HepG2 (cell line): Measurements from ENCODE around the gene DNAAF1. TPM values are rescaled to one million over a fixed set of nuclear protein-coding genes. Genes with fewer than 3 reads are reported as not detected.
A peak's percentile ranks its signal among the peaks of the same experiment; 100 is the strongest.

Source experiments
- ARID3A ChIP-seq: IDR thresholded peaks from 2 replicates; pipeline ENCODE4 v1.6.1; 2012; ENCODE audit warnings: low read depth, low read length, improper control_type of control experiment
- ATF3 ChIP-seq: sonication (generic); formaldehyde crosslinking; IDR thresholded peaks from 2 replicates; pipeline ENCODE4 v1.4.0; 2020; ENCODE audit warnings: missing genetic modification reagents
- BATF2 ChIP-seq: sonication (generic); formaldehyde crosslinking; IDR thresholded peaks from 2 replicates; pipeline ENCODE4 v1.8.0; 2022; ENCODE audit warnings: mild to moderate bottlenecking, missing genetic modification reagents, moderate library complexity
- CBX5 ChIP-seq: sonication (generic); formaldehyde crosslinking; IDR thresholded peaks from 2 replicates; pipeline ENCODE4 v1.4.0; 2020; ENCODE audit warnings: missing genetic modification reagents, borderline replicate concordance
- EEA1 ChIP-seq: sonication (generic); formaldehyde crosslinking; IDR thresholded peaks from 2 replicates; pipeline ENCODE4 v1.5.1; 2020; ENCODE audit warnings: mild to moderate bottlenecking, missing genetic modification reagents, borderline replicate concordance
- FOXC1 ChIP-seq: sonication (generic); formaldehyde crosslinking; IDR thresholded peaks from 2 replicates; pipeline ENCODE4 v1.8.0; 2022; ENCODE audit warnings: mild to moderate bottlenecking, missing genetic modification reagents, borderline replicate concordance
- GPN1 ChIP-seq: sonication (generic); formaldehyde crosslinking; IDR thresholded peaks from 2 replicates; pipeline ENCODE4 v1.5.1; 2020; ENCODE audit warnings: missing genetic modification reagents, borderline replicate concordance
- KDM6A ChIP-seq: IDR thresholded peaks from 2 replicates; pipeline ENCODE4 v1.6.1; 2016; ENCODE audit warnings: low read depth
- KLF16 ChIP-seq, 2 experiments: sonication (generic) in 1 of 2; formaldehyde crosslinking in 1 of 2; IDR thresholded peaks; 2 replicates each; pipeline versions ENCODE4 v1.6.1 to v1.8.0; 2016 to 2023; ENCODE audit warnings: missing genetic modification reagents in 2 of 2, missing compliant biosample characterization in 1 of 2
- MTF2 ChIP-seq: sonication (generic); formaldehyde crosslinking; IDR thresholded peaks from 2 replicates; pipeline ENCODE4 v1.5.0; 2020; ENCODE audit warnings: missing genetic modification reagents, borderline replicate concordance
- NFRKB ChIP-seq: fragments of 450-650 bp; IDR thresholded peaks from 2 replicates; pipeline ENCODE4 v1.6.1; 2017
- RARG ChIP-seq: sonication (generic); formaldehyde crosslinking; IDR thresholded peaks from 2 replicates; pipeline ENCODE4 v1.4.0; 2020; ENCODE audit warnings: low read depth, mild to moderate bottlenecking, missing genetic modification reagents
- SP140L ChIP-seq: sonication (generic); formaldehyde crosslinking; IDR thresholded peaks from 2 replicates; pipeline ENCODE4 v1.4.0; 2020; ENCODE audit warnings: missing genetic modification reagents, borderline replicate concordance
- SSRP1 ChIP-seq: IDR thresholded peaks from 2 replicates; pipeline ENCODE4 v1.6.1; 2016; ENCODE audit warnings: control low read depth
- STAG1 ChIP-seq: sonication (generic); formaldehyde crosslinking; IDR thresholded peaks from 2 replicates; pipeline ENCODE4 v1.4.0; 2020; ENCODE audit warnings: missing genetic modification reagents
- TERF1 ChIP-seq: sonication (generic); formaldehyde crosslinking; IDR thresholded peaks from 2 replicates; pipeline ENCODE4 v1.8.0; 2022; ENCODE audit warnings: mild to moderate bottlenecking, missing genetic modification reagents, moderate library complexity
- TFE3 ChIP-seq: IDR thresholded peaks from 2 replicates; pipeline ENCODE4 v1.6.1; 2016
- ZFP82 ChIP-seq: sonication (generic); formaldehyde crosslinking; IDR thresholded peaks from 2 replicates; pipeline ENCODE4 v1.5.1; 2020; ENCODE audit warnings: mild to moderate bottlenecking, missing genetic modification reagents, borderline replicate concordance
- ZNF136 ChIP-seq: sonication (generic); formaldehyde crosslinking; IDR thresholded peaks from 2 replicates; pipeline ENCODE4 v1.8.1; 2022; ENCODE audit warnings: low read depth, mild to moderate bottlenecking, moderate library complexity, missing genetic modification reagents
- ZNF17 ChIP-seq: sonication (generic); formaldehyde crosslinking; IDR thresholded peaks from 2 replicates; pipeline ENCODE4 v1.5.0; 2020; ENCODE audit warnings: mild to moderate bottlenecking, missing genetic modification reagents
- ZNF260 ChIP-seq: sonication (generic); formaldehyde crosslinking; IDR thresholded peaks from 2 replicates; pipeline ENCODE4 v1.4.0; 2020; ENCODE audit warnings: missing genetic modification reagents, low read depth, mild to moderate bottlenecking, borderline replicate concordance
- ZNF282 ChIP-seq: fragments of 450-650 bp; IDR thresholded peaks from 2 replicates; pipeline ENCODE4 v1.6.1; 2018; ENCODE audit not compliant: partially characterized antibody
- ZNF292 ChIP-seq: sonication (generic); formaldehyde crosslinking; IDR thresholded peaks from 2 replicates; pipeline ENCODE4 v1.8.1; 2022; ENCODE audit warnings: mild to moderate bottlenecking, low read depth, missing genetic modification reagents, borderline replicate concordance
- ZNF530 ChIP-seq: sonication (generic); formaldehyde crosslinking; IDR thresholded peaks from 2 replicates; pipeline ENCODE4 v1.5.0; 2020; ENCODE audit warnings: low read depth, mild to moderate bottlenecking, missing genetic modification reagents
- ZNF567 ChIP-seq: sonication (generic); formaldehyde crosslinking; IDR thresholded peaks from 2 replicates; pipeline ENCODE4 v1.8.1; 2023; ENCODE audit warnings: mild to moderate bottlenecking, missing genetic modification reagents, borderline replicate concordance
- ZNF7 ChIP-seq: IDR thresholded peaks from 2 replicates; pipeline ENCODE4 v1.6.1; 2016; ENCODE audit warnings: missing biosample characterization, missing genetic modification reagents
- ZSCAN12 ChIP-seq: sonication (generic); formaldehyde crosslinking; IDR thresholded peaks from 2 replicates; pipeline ENCODE4 v1.9.0; 2021; ENCODE audit warnings: mild to moderate bottlenecking, missing genetic modification reagents
- ZSCAN30 ChIP-seq: sonication (generic); formaldehyde crosslinking; IDR thresholded peaks from 2 replicates; pipeline ENCODE4 v1.5.0; 2020; ENCODE audit warnings: mild to moderate bottlenecking, missing genetic modification reagents
- polyA plus RNA-seq, 8 experiments: library from polyadenylated mRNA; depleted of rRNA in 3 of 8; stranded (reverse) in 7 of 8; unstranded in 1 of 8; fragments of >200 nt; fragmentation: Illumina TruSeq in 4 of 8; extraction: Trizol in 4 of 8; gene quantifications; 2 replicates each; pipeline versions ENCODE4 v1.2.1 to v1.2.3, GENCODE V29; 2011 to 2016; ENCODE audit warnings: low read depth in 4 of 8, missing spikeins in 1 of 8, mixed read lengths in 1 of 8; ENCODE audit not compliant: insufficient read depth in 1 of 8
- total RNA-seq, 5 experiments: library from RNA; depleted of rRNA; stranded (reverse); fragments of >200 nt; fragmentation: Illumina TruSeq; extraction: Trizol; gene quantifications; 2 replicates each; pipeline ENCODE4 v1.2.3, GENCODE V29; 2016; ENCODE audit warnings: low read depth in 1 of 5

The DNAAF1 gene
- total and polyA plus RNA-seq, 2 of the 13 experiments (the other 11 are each of a cell fraction or from before 2014, with no cell fraction given) = 0.04 TPM; not detected in 1

GRCh38 chr16:84141143-84141670, 3.9 kb upstream of the DNAAF1 start (continued):
- no peak for TF ChIP-seq TFE3
- no peak for TF ChIP-seq ZNF136 (CRISPR knock-in tag)
- TF ChIP-seq ZNF260 (CRISPR knock-in tag) = no peak
- no peak for TF ChIP-seq ARID3A
- no peak for TF ChIP-seq SP140L (CRISPR knock-in tag)
- no peak for TF ChIP-seq EEA1
- no peak for TF ChIP-seq KDM6A
- TF ChIP-seq SSRP1 = no peak
- no peak for TF ChIP-seq RARG (CRISPR knock-in tag)
- no peak for TF ChIP-seq TERF1
- TF ChIP-seq ZNF282 = no peak
- TF ChIP-seq ZNF567 (CRISPR knock-in tag) = no peak
- no peak for TF ChIP-seq GPN1 (CRISPR knock-in tag)
- TF ChIP-seq ZNF292 (CRISPR knock-in tag) = peak; percentile 93; the same call in 1 of the 2 replicates
- no peak for TF ChIP-seq ZNF17 (CRISPR knock-in tag)
- TF ChIP-seq ATF3 (CRISPR knock-in tag) = no peak
- no peak for TF ChIP-seq ZNF7
- no peak for TF ChIP-seq ZNF530 (CRISPR knock-in tag)
- no peak for TF ChIP-seq ZSCAN12 (CRISPR knock-in tag)
- TF ChIP-seq CBX5 (CRISPR knock-in tag) = no peak
- peak; percentile 63 for TF ChIP-seq STAG1
- no peak for TF ChIP-seq ZFP82 (CRISPR knock-in tag)
- TF ChIP-seq KLF16 (CRISPR knock-in tag; IDR thresholded peaks at IDR 0.05) = no peak
- TF ChIP-seq ZSCAN30 = no peak
- TF ChIP-seq BATF2 (CRISPR knock-in tag) = 0 out of 2 replicates have a peak, but pooled peaks have one; percentile 25
- TF ChIP-seq NFRKB = no peak
- no peak for TF ChIP-seq MTF2 (CRISPR knock-in tag)
- TF ChIP-seq FOXC1 (CRISPR knock-in tag) = no peak
